PC-3 (cell line): ENCODE data around the gene USP46.

Source experiments
- CTCF ChIP-seq: fragments of 300-600 bp; sonication (generic); conservative IDR thresholded peaks from 2 replicates; pipeline ENCODE4 v1.5.1; 2017; ENCODE audit warnings: antibody characterized with exemption, low read depth, mild to moderate bottlenecking, low read length
- EZH2 ChIP-seq: fragments of 300-600 bp; sonication (generic); IDR thresholded peaks from one replicate; pipeline ENCODE4 v1.6.1; 2017; ENCODE audit warnings: antibody characterized with exemption, mild to moderate bottlenecking, low read length; ENCODE audit not compliant: unreplicated experiment
- EZH2phosphoT487 ChIP-seq: fragments of 300-600 bp; sonication (generic); IDR thresholded peaks from 2 replicates; pipeline ENCODE4 v1.6.1; 2018; ENCODE audit warnings: mild to moderate bottlenecking, antibody characterized with exemption, low read length, borderline replicate concordance

- no peak for TF ChIP-seq CTCF
- no peak for TF ChIP-seq EZH2
- TF ChIP-seq EZH2phosphoT487: no peak
Observed at GRCh38 chr4:52645300-52645699, 13.8 kb downstream of the USP46 start.
